Stimulated activated CD4-positive, alpha-beta T cell treated with anti-CD3 and anti-CD28 coated beads, TNF-alpha, amount 100 ng/mL, for 1 hour (primary cell): ENCODE measurements around the gene UBAC1.
"Not testable (repeated sequence)": the region's sequence is repeated elsewhere in the genome, so short reads cannot be mapped to it uniquely, and the experiment has no call there.

ENCODE experiments used
- DNase-seq, 3 donors: peaks; one replicate each; pipeline ENCODE4 v3.0.0-alpha.2; 2020; ENCODE audit warnings: low read depth in 3 of 3, low spot score in 1 of 3

Gene UBAC1

GRCh38 chr9:135960411-135961276 is 529 bp downstream of the UBAC1 start:
- no peak for DNase-seq

DNA sequence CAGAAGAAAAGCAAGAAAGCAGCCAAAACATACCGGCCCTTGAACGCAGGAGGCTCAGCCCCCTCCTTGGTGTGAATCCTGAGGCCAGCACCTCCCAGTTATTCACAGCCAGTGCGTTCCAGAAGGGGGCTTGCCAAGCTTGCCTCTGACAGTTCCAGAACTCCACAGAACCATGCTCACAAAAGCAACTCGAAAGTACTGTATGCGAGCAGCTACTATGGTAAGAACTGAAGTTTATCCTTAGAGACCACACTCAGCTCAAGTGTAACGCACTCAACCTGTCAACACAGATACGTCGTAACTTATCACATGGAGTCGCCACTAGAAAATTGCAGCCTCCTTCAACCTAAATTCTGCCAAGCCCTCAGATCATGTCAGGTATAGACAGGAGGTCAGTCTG is 1.4 kb downstream of the UBAC1 start:
- DNase-seq: no peak

- no peak for DNase-seq
These were observed 2.7 kb downstream of the UBAC1 start for GRCh38 chr9:135958485-135958884.

- no peak for DNase-seq
These were observed 3.7 kb downstream of the UBAC1 start for GRCh38 chr9:135957431-135957830.

DNA sequence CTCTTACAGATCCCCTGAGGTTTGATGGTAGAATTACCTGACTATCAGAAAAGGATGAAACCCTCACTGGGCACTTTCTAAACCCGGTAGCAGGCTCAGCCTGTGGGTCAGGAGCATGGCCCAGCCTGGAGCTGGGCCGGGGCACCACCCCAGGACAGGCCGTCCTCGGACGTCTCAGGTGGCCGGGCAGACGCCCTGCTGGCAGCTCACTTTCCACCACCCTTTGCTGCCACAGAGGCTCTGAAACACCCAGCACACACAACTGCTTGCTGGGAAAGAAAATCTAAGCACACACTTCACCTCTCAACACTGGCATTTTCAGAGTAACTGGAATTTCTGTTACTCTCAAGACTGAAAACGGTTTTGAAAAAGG is 4.4 kb downstream of the UBAC1 start:
- DNase-seq: no peak

GRCh38 chr9:135955934-135956801 is 5.0 kb downstream of the UBAC1 start:
- DNase-seq: no peak

DNA sequence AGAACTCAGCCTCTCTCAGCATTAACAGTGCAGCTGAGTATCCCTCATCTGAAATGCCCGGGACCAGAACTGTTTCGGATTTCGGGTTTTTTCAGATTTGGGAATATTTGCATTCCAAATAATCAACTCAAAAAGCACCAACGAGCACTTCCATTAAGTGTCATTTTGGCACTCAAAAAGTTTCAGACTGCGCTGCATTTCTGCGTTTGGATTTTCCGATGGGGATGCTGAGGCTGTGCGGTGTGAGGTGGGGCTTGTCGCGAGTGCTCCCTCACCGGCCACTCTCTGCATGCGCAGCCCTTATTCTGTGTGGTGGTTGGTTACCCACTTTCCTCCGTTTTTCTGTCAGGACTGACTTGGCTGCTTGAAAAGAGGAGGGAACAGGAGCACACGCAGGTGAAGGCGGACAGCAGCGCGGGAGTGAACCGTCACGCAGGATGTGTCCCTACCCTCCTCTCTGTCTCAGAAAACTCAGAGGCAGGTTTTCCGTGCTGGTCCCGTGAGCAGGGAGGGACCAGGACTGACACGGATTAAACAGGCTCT is 8.4 kb downstream of the UBAC1 start:
- no peak for DNase-seq

GRCh38 chr9:135951889-135952663 is 9.1 kb downstream of the UBAC1 start:
- no peak for DNase-seq

DNA sequence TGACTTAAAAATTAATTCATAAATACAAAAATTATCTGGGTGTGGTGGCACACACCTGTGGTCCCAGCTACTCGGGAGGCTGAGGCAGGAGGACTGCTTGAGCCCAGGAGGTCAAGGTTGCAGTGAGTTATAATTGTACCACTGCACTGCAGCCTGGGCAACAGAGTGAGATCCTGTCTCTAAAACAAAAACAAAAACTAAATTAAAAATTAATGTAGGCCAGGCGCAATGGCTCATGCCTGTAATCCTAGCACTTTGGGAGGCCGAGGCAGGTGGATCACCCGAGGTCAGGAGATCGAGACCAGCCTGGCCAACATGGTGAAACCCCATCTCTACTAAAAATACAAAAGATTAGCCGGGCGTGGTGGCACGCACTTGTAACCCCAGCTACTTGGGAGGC is 9.9 kb downstream of the UBAC1 start:
- DNase-seq: not testable (repeated sequence)

GRCh38 chr9:135950841-135951240 is 10.3 kb downstream of the UBAC1 start:
- DNase-seq: not testable (repeated sequence)

DNA sequence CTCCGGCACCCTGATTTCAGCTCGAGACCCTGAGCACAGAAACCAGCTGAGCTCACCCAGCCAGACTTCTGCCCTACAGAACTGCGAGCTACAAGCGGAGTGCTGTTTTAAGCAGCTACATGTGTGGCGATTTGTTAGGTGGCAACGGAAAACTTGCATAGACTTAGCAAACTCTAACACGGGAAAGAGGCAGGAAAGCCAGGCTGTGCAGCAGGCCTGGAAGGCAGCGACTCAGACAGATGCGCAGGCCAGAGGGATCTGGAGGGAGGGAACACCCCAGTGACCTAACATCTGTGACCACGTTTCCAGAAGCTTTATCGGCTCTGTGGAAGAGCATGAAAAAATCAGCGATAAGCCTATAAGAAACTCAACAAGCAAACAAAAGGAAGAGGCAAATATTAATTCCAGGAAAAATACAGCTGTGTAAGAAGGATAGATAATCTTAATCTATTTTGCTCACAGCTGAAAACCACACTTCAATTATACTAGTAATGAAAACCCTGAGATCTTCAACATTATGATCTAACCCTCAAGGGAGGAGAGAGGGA is 11.0 kb downstream of the UBAC1 start:
- no peak for DNase-seq

DNA sequence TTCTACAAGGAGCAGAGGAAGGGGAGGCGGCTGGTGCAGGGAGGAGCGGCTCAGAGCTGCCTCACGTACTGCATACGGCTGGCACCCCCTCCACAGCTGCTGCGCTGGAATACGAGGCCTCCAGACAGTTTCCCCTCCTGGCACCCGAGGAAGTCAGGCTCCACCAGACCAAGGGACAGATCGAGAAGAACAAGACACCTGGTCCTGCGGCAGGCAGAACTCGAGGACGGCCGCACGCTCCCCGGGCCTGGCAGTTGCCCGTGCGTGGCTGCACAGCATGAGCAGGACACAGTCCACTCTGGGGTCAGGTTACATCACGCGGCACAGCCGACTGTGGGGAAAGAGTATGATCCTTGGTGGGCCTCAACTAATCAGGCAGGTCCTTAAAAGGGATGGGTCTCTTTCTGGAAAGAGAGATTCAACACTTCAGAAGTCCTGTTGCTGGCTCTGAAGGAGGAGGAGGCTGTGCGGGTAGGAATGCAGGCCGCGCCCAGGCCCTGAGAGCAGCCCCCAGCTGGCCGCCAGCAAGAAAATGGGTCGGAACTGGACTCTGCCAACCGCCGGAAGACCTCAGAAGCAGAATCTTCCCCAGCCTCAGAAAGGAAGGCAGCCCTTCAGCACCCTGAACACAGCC is 11.6 kb downstream of the UBAC1 start:
- DNase-seq: no peak

DNA sequence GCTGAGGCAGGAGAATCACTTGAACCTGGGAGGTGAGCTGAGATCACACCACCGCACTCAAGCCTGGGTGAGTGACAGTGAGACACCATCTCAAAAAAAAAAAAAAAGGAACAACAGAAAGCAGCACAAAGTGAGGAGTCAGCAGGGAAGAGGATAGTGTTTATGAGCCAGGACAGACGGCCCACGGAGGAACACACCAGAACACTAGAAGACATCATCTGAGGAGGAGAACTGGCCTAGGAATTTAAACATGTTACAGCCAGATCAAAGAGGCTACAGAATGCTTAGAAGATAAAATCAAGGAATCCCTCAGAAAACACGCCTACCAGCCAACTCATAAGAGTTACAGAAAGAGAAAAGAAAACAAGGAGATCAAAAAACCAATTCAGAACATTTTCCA is 12.2 kb downstream of the UBAC1 start:
- no peak for DNase-seq

DNA sequence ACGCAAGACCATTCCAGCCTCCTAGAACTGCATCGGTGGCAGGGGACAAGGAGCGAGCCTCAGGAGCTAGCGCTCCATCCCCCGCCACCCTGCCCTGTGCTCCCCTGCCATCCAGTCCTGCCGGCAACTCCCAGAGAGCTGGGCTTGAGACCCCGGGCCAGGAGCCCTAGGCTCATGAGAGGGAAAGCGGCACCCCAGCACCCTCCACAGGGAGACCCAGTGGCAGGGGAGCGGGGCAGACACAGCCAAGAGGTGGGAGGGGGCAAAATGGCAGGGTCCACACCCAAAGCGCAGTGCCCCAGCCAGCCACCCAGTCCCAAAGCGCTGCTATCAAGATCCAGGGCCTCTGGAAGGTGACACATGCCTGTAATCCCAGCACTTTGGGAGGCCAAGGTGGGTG is 12.7 kb downstream of the UBAC1 start:
- no peak for DNase-seq

DNA sequence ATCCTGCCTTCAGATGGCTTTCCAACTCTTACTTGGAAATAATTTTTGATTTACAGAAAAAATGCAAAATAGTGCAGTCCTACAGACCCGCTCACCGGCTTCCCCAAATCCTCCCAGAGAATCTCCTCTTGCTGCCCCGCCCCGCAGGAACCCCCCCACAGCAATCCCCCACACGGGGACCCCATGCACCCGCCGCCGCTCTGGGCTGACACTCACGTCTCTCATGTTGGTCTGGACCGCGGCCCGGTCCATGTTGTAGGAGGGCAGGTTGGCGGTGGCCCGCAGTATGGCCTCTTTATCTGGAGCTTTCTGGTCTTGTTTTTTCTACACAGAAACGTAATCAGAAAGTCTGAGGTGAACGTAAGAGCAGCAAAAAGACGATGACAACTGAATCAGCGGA is 13.6 kb downstream of the UBAC1 start:
- no peak for DNase-seq

- not testable (repeated sequence) for DNase-seq
These were observed 14.1 kb downstream of the UBAC1 start for GRCh38 chr9:135947105-135947504.

DNA sequence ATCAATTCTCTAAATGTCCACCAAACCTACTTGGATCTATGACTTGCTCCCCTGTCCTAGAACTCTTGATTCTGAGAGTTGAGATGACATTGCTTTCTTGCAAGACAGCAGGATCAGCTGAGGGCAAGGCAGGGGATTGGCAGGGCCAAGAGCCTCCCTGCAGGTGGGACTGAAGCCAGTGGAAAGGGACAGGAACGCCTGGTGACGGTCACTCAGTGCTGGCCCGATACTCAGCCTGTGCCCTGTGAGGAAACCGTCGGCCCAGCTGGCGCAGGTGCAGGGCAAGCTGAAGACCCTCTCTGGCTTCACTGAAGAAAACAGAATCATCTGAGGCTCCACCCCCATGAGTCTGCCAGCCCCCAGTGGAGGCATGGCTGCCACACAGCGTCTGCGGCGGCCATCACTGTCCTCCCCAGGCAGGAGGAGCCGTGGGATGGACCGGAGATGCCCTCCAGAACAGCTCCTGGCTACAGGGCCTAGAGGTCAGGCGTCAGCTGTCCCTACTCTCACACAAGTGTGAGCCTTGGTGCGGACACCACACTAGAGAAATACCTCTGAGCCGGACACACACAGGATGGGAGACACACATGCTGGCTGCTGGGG is 14.7 kb downstream of the UBAC1 start:
- no peak for DNase-seq

- no peak for DNase-seq
These were observed 15.2 kb downstream of the UBAC1 start for GRCh38 chr9:135945969-135946368.

- DNase-seq: no peak
These were observed 16.5 kb downstream of the UBAC1 start for GRCh38 chr9:135944444-135945252.
